BLaER1 (cell line): Measurements from ENCODE around the gene IQGAP3.

ENCODE experiments used
- H3K27ac ChIP-seq: shearing (Covaris generic); formaldehyde crosslinking; 2 replicates; pipeline ENCODE4 v1.8.1; 2022
- H3K27me3 ChIP-seq: shearing (Covaris generic); formaldehyde crosslinking; 2 replicates; pipeline ENCODE4 v1.8.1; 2022
- H3K36me3 ChIP-seq: shearing (Covaris generic); formaldehyde crosslinking; 2 replicates; pipeline ENCODE4 v1.8.1; 2022
- H3K4me1 ChIP-seq: shearing (Covaris generic); formaldehyde crosslinking; 2 replicates; pipeline ENCODE4 v1.8.1; 2022
- H3K4me2 ChIP-seq: shearing (Covaris generic); formaldehyde crosslinking; 2 replicates; pipeline ENCODE4 v1.8.1; 2022
- H3K4me3 ChIP-seq: shearing (Covaris generic); formaldehyde crosslinking; 2 replicates; pipeline ENCODE4 v1.8.1; 2022
- H3K9ac ChIP-seq: shearing (Covaris generic); formaldehyde crosslinking; 2 replicates; pipeline ENCODE4 v1.8.1; 2022
- H3K9me3 ChIP-seq: shearing (Covaris generic); formaldehyde crosslinking; 2 replicates; pipeline ENCODE4 v1.8.1; 2022
- H4K20me1 ChIP-seq: shearing (Covaris generic); formaldehyde crosslinking; 2 replicates; pipeline ENCODE4 v1.8.1; 2022
- Cebpa-rat ChIP-seq: shearing (Covaris generic); IDR thresholded peaks from 2 replicates; pipeline ENCODE4 v1.8.1; 2022

IQGAP3 gene

GRCh38 chr1:156495401-156496140, 76.8 kb downstream of the IQGAP3 start:
- Histone ChIP-seq H4K20me1 (peaks cover 60% of the 10 kb centered on the region), H3K27me3 (no peaks in the 10 kb centered on the region), H3K9me3 (no peaks in the 10 kb centered on the region), H3K9ac (peak overlapping the region; percentile 100), H3K4me2 (peak overlapping the region; percentile 98), H3K36me3 (peaks cover 46% of the 10 kb centered on the region), H3K27ac (peak overlapping the region; percentile 100), H3K4me1 (peaks cover 74% of the 10 kb centered on the region), H3K4me3 (peak overlapping the region; percentile 100)
- TF ChIP-seq Cebpa-rat = no peak

GRCh38 chr1:156494309-156494895, 78.0 kb downstream of the IQGAP3 start:
- H3K27me3 ChIP-seq = no peaks in the 10 kb centered on the region

DNA sequence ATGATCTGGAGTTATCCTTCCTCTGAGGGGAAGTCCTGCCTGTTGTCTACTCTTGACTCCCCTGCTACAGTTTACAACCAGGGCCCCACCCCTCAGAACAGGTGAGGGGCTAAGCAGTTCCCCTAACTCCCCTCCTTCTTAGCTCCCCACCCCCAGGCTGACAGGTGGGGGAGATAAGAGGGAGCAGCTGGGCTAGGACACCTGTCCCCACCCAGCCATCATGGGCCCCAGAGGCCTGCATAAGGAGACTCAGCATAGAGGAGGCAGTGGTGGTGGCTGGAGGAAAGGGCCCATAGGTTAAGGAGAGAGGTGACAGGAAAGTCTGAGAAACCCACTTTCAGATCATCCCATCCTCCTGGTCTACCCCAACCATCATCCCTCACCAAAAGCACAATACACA, 78.6 kb downstream of the IQGAP3 start:
- peak overlapping the region; percentile 100 for H3K4me3 ChIP-seq
- peak overlapping the region; percentile 100 for H3K27ac ChIP-seq
- peaks cover 41% of the 10 kb centered on the region for H3K36me3 ChIP-seq
- H3K9me3 ChIP-seq = no peaks in the 10 kb centered on the region
- H4K20me1 ChIP-seq = peaks cover 55% of the 10 kb centered on the region
- peaks cover 91% of the 10 kb centered on the region for H3K4me1 ChIP-seq
- no peak for TF ChIP-seq Cebpa-rat
- no peaks in the 10 kb centered on the region for H3K27me3 ChIP-seq
- peak overlapping the region; percentile 100 for H3K9ac ChIP-seq
- peak overlapping the region; percentile 98 for H3K4me2 ChIP-seq

More at GRCh38 chr1:156494309-156494895, 78.0 kb downstream of the IQGAP3 start:
- Histone ChIP-seq H3K27ac (peak overlapping the region; percentile 100), H3K4me1 (peaks cover 84% of the 10 kb centered on the region), H4K20me1 (peaks cover 55% of the 10 kb centered on the region), H3K4me3 (peak overlapping the region; percentile 100), H3K4me2 (peak overlapping the region; percentile 98), H3K36me3 (peaks cover 44% of the 10 kb centered on the region), H3K9me3 (no peaks in the 10 kb centered on the region), H3K9ac (peak overlapping the region; percentile 100)
- TF ChIP-seq Cebpa-rat = no peak

GRCh38 chr1:156493154-156493631, 79.2 kb downstream of the IQGAP3 start:
- H3K9me3 ChIP-seq = no peaks in the 10 kb centered on the region
- peak overlapping the region; percentile 100 for H3K9ac ChIP-seq

DNA sequence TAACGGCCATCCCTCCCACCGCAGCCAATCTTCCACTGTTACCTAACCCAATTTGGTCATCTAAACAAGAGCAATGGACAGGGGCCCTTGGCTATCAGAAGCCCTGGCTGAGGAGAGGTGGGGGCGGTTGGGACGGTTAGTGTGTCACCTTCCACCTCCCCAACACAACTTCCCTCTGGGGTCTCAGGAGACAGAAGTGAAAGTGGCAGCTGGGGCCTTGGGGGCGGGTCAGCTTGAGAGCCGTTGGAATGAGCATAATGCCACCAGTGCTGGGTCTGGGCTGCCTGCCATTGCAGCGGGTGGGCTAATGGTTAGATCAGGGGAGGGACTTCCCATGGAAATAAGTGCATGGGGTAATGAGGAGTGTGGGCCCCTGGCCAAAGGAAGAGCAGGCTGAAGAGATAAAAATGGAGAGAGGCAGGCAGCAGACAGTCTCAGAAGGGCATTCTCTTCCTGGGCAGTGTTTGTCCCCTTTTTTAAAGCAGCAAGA, 79.7 kb downstream of the IQGAP3 start:
- peak overlapping the region; percentile 100 for H3K27ac ChIP-seq
- peak overlapping the region; percentile 100 for H3K9ac ChIP-seq
- peaks cover 96% of the 10 kb centered on the region for H3K4me1 ChIP-seq
- peaks cover 48% of the 10 kb centered on the region for H3K36me3 ChIP-seq
- H3K9me3 ChIP-seq = no peaks in the 10 kb centered on the region
- peak; percentile 30; the same call in 1 of the 2 replicates for TF ChIP-seq Cebpa-rat
- H3K4me2 ChIP-seq = peak overlapping the region; percentile 98
- H3K4me3 ChIP-seq = peak overlapping the region; percentile 100
- H4K20me1 ChIP-seq = peaks cover 55% of the 10 kb centered on the region
- H3K27me3 ChIP-seq = no peaks in the 10 kb centered on the region

More at GRCh38 chr1:156493154-156493631, 79.2 kb downstream of the IQGAP3 start:
- no peaks in the 10 kb centered on the region for H3K27me3 ChIP-seq
- H3K36me3 ChIP-seq = peaks cover 45% of the 10 kb centered on the region
- peaks cover 96% of the 10 kb centered on the region for H3K4me1 ChIP-seq
- peaks cover 55% of the 10 kb centered on the region for H4K20me1 ChIP-seq
- peak overlapping the region; percentile 100 for H3K4me3 ChIP-seq
- H3K27ac ChIP-seq = peak overlapping the region; percentile 100
- peak overlapping the region; percentile 98 for H3K4me2 ChIP-seq
- TF ChIP-seq Cebpa-rat = no peak

- Histone ChIP-seq H3K9me3 (no peaks in the 10 kb centered on the region), H3K4me3 (peak overlapping the region; percentile 100), H3K36me3 (peaks cover 48% of the 10 kb centered on the region), H3K27ac (peak overlapping the region; percentile 100), H3K9ac (peak overlapping the region; percentile 100), H3K27me3 (no peaks in the 10 kb centered on the region), H3K4me2 (peak overlapping the region; percentile 98), H4K20me1 (peaks cover 55% of the 10 kb centered on the region), H3K4me1 (peaks cover 96% of the 10 kb centered on the region)
- TF ChIP-seq Cebpa-rat = no peak
Measured at GRCh38 chr1:156492013-156492590, 80.3 kb downstream of the IQGAP3 start.

DNA sequence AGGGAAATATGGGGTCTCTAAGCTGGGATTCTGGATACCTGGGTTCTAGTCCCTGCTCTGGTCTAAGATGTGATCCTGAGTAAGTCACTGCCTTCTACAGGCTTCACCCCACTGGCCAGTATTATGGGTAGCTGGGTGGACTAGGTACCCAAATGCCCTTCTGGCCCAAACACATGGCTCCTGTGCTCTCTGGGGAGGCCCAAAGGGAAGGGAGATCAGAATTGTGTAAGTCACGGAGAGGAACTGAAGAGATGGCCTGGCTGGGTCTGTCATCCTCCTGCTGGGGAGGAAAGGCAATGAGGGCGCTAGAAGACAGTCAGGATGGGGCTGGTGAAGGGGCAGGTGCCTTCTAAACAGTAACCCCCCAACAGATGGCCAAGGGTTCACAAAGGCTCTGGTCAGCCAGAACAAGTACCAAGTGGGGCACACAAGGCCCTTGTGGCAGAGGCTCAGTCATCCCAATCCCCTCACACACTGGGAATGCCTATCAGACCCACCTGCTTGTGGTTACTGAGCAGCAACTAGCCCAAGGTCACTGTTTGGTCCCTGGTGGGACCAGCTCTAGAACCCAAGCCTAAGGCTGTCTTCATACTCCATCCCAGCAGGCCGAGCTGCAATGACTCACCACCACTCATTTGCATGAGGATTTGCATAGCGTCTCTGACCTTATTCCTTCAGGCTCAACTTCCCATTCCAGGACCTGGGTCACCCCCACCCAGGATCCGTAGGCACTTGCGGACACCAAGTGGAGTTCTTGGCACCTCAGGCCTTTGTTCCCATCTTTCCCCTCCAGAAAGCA, 81.0 kb downstream of the IQGAP3 start:
- H3K4me3 ChIP-seq = peak overlapping the region; percentile 100
- peak overlapping the region; percentile 98 for H3K4me2 ChIP-seq
- H3K9ac ChIP-seq = peak overlapping the region; percentile 100
- H4K20me1 ChIP-seq = peaks cover 55% of the 10 kb centered on the region
- peaks cover 48% of the 10 kb centered on the region for H3K36me3 ChIP-seq
- TF ChIP-seq Cebpa-rat = no peak
- H3K27me3 ChIP-seq = no peaks in the 10 kb centered on the region
- H3K4me1 ChIP-seq = peaks cover 96% of the 10 kb centered on the region
- peak overlapping the region; percentile 100 for H3K27ac ChIP-seq
- H3K9me3 ChIP-seq = no peaks in the 10 kb centered on the region

DNA sequence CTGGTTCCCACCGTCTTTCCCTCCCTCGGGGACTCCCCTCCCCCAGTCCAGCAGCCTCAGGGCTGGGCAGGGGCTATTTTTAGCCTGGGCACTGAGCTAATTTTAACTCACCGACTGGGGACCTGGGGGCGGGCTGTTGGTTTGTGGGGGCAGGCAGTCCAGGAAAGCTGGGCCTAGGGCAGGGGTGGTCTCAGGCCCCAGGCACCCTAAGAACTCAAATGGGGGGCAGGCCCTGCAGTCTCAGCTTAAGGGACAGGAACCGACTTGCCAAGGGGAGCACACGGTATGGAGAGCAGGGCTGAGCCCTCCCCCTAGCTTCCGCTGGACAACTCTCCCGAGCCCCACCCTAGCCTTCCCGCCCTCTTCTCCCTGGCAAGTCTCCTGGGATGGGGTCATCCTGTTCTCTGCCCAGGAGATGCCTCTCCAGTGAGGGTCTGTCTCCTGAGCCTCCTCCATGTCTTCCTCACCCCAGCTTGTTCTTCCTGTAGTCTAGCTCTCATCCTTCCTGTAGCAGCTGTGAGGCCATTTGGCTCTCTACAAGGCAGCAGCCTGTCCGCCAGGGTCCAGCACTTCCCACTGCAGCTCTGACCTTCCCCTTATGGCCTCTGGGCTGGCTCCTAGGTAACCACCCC, 81.8 kb downstream of the IQGAP3 start:
- Histone ChIP-seq H3K4me2 (peak overlapping the region; percentile 98), H3K36me3 (peaks cover 48% of the 10 kb centered on the region), H3K4me1 (peaks cover 96% of the 10 kb centered on the region)

DNA sequence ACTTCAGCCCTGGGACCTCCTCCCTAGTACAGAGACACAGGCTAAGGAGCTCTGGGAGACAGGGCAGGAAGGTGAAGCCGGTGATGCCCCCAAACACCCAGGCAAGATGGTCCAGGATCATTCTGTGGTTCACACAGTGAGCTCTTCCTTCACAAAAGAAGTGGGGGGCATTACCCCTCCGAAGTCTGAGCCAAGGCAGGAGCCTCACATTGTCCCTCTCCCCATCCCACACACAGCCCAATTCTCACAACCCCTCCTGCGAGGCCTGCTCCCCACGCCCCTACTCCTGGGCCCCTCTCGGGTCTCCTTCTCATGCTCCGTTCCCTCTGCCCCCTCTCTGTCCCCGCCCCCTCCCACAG, 82.5 kb downstream of the IQGAP3 start:
- TF ChIP-seq Cebpa-rat = no peak
- Histone ChIP-seq H4K20me1 (peaks cover 56% of the 10 kb centered on the region), H3K9ac (peak overlapping the region; percentile 100), H3K4me1 (peaks cover 96% of the 10 kb centered on the region), H3K9me3 (no peaks in the 10 kb centered on the region), H3K27ac (peak overlapping the region; percentile 100), H3K36me3 (peaks cover 48% of the 10 kb centered on the region), H3K4me3 (peak overlapping the region; percentile 100), H3K27me3 (no peaks in the 10 kb centered on the region), H3K4me2 (peak overlapping the region; percentile 98)

More for the DNA sequence above, 81.8 kb downstream of the IQGAP3 start:
- H3K27me3 ChIP-seq = no peaks in the 10 kb centered on the region
- no peaks in the 10 kb centered on the region for H3K9me3 ChIP-seq
- H4K20me1 ChIP-seq = peaks cover 55% of the 10 kb centered on the region
- H3K9ac ChIP-seq = peak overlapping the region; percentile 100
- TF ChIP-seq Cebpa-rat = no peak
- H3K4me3 ChIP-seq = peak overlapping the region; percentile 100
- H3K27ac ChIP-seq = peak overlapping the region; percentile 100
